ENCODE measurements around the gene IGFL1. TPM values are rescaled to one million over a fixed set of nuclear protein-coding genes. Genes with fewer than 3 reads are reported as not detected.
"Not testable (repeated sequence)": the region's sequence is repeated elsewhere in the genome, so short reads cannot be mapped to it uniquely, and the experiment has no call there.

IGFL1 gene
- not detected for total RNA-seq

DNA sequence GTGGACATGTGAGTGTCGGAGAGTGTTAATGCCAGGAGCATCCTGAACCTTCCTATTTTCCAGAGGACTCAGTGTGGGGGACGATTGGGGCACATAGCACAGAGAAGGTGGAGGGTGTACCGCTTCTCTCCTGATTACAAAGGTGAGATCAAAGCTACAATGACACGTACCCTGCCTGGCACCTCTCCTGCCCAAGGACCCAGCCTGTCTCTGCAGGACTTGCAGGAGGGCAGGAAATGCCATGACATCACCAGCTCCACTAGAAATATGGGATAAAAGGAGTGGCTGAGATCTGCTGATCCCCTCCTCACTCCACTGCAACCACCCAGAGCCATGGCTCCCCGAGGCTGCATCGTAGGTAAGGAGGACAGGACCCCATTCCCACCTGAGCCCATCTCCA, at the start of gene IGFL1:
Gene IGFL1, plus strand, starts transcription at position 301 of the 400 bp plus-strand sequence. Its CDS starts 33 bp downstream, at position 334.
- Histone ChIP-seq H3K4me3 (ENCODE audit: low read length in 3 of 3) (no peak within 1 kb of the TSS), H3K4me1 (ENCODE audit: control insufficient read depth in 3 of 3, insufficient read depth in 3 of 3, low read length in 3 of 3) (peaks cover 0 to 9% (median 4%) of the 10 kb centered on the region in 3 donors), H3K9ac (ENCODE audit: low read depth in 1 of 3, low read length in 3 of 3) (no peak within 1 kb of the TSS), H3K9me3 (ENCODE audit: control insufficient read depth in 3 of 3, low read length in 3 of 3) (no peaks in the 10 kb centered on the region), H3K36me3 (ENCODE audit: control insufficient read depth in 3 of 3, insufficient read depth in 3 of 3, low read length in 3 of 3) (no peaks in the 10 kb centered on the region), H3K27ac (ENCODE audit: low read depth, low read length) (no peak within 1 kb of the TSS), H3K27me3 (ENCODE audit: control insufficient read depth in 3 of 3, insufficient read depth in 3 of 3, low read length in 3 of 3) (peaks cover 43 to 49% (median 44%) of the 10 kb centered on the region in 3 donors)

GRCh38 chr19:46180701-46181387, 48.7 kb upstream of the IGFL1 start:
- Histone ChIP-seq H3K4me3 (ENCODE audit: low read length in 3 of 3) (no peak overlapping the region), H3K27ac (ENCODE audit: low read depth, low read length) (no peak overlapping the region), H3K9me3 (ENCODE audit: control insufficient read depth in 3 of 3, low read length in 3 of 3) (no peaks in the 10 kb centered on the region), H3K9ac (ENCODE audit: low read depth in 1 of 3, low read length in 3 of 3) (no peak overlapping the region), H3K36me3 (ENCODE audit: control insufficient read depth in 3 of 3, insufficient read depth in 3 of 3, low read length in 3 of 3) (no peaks in the 10 kb centered on the region), H3K27me3 (ENCODE audit: control insufficient read depth in 3 of 3, insufficient read depth in 3 of 3, low read length in 3 of 3) (peaks cover 4 to 13% (median 12%) of the 10 kb centered on the region in 3 donors), H3K4me1 (ENCODE audit: control insufficient read depth in 3 of 3, insufficient read depth in 3 of 3, low read length in 3 of 3) (no peaks in the 10 kb centered on the region)

DNA sequence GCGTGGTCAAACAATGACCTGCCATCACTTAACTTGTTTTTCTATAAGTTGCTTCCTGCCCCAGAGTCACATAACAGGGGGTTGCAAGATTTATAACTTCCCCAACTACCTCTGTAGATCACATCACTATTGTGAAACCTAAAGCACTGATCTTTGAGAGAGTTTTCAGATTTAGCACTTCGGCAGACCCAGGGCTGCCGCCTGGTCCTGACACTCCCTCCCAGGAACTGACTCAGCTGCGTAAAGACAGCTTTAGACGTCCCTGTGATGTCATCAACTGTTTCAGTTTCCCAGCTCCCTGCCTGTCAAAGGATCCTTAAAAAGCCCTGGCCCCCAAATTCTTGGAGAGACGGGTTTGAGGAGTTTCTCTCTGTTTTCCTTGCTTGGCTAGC, 48.2 kb upstream of the IGFL1 start:
- no peaks in the 10 kb centered on the region for H3K36me3 ChIP-seq (ENCODE audit: control insufficient read depth in 3 of 3, insufficient read depth in 3 of 3, low read length in 3 of 3)
- no peak overlapping the region for H3K9ac ChIP-seq (ENCODE audit: low read depth in 1 of 3, low read length in 3 of 3)
- H3K4me1 ChIP-seq (ENCODE audit: control insufficient read depth in 3 of 3, insufficient read depth in 3 of 3, low read length in 3 of 3), result no peaks in the 10 kb centered on the region
- no peak overlapping the region for H3K27ac ChIP-seq (ENCODE audit: low read depth, low read length)
- H3K4me3 ChIP-seq (ENCODE audit: low read length in 3 of 3), result no peak overlapping the region
- peaks cover 4 to 13% (median 12%) of the 10 kb centered on the region in 3 donors for H3K27me3 ChIP-seq (ENCODE audit: control insufficient read depth in 3 of 3, insufficient read depth in 3 of 3, low read length in 3 of 3)
- H3K9me3 ChIP-seq (ENCODE audit: control insufficient read depth in 3 of 3, low read length in 3 of 3), result no peaks in the 10 kb centered on the region

GRCh38 chr19:46182476-46182875, 47.1 kb upstream of the IGFL1 start:
- Histone ChIP-seq H3K27ac (ENCODE audit: low read depth, low read length) (no peak overlapping the region), H3K27me3 (ENCODE audit: control insufficient read depth in 3 of 3, insufficient read depth in 3 of 3, low read length in 3 of 3) (peaks cover 3 to 8% (median 8%) of the 10 kb centered on the region in 3 donors), H3K9me3 (ENCODE audit: control insufficient read depth in 3 of 3, low read length in 3 of 3) (no peaks in the 10 kb centered on the region), H3K4me1 (ENCODE audit: control insufficient read depth in 3 of 3, insufficient read depth in 3 of 3, low read length in 3 of 3) (no peaks in the 10 kb centered on the region), H3K36me3 (ENCODE audit: control insufficient read depth in 3 of 3, insufficient read depth in 3 of 3, low read length in 3 of 3) (no peaks in the 10 kb centered on the region), H3K4me3 (ENCODE audit: low read length in 3 of 3) (no peak overlapping the region), H3K9ac (ENCODE audit: low read depth in 1 of 3, low read length in 3 of 3) (no peak overlapping the region)

DNA sequence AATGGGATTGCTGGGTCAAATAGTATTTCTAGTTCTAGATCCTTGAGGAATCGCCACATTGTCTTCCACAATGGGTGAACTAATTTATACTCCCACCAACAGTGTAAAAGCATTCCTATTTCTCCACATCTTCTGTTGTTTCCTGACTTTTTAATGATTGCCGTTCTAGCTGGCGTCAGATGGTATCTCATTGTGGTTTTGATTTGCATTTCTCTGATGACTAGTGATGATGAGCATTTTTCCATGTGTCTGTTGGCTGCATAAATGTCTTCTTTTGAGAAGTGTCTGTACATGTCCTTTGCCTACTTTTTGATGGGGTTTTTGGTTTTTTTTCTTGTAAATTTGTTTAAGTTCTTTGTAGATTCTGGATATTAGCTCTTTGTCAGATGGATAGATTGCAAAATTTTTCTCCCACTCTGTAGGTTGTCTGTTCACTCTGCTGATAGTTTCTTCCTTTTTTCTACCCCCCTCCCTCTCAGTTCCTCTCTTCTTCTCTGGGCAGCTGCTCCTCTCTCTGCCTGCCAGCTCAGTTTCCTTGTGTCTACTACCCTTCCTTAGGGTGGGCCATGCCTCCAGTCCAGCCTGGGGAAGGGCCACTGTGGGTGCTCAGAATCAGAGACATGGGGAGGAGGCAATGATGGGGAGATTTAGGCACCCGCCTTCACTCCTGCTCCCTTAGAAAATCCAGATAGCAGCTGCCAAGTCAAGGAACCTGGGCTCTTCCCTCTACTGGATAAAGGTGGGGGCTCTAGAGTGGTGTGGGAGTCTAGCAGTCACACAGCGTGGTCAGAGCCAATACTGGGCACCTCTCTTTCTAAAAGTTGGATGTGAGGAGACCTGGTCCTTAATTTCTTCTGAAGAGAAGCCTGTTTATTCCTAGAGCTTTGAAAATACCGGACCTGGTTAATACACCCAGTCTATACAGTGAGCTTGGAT, 44.5 kb upstream of the IGFL1 start:
- H3K9ac ChIP-seq (ENCODE audit: low read depth in 1 of 3, low read length in 3 of 3); H3K4me1 ChIP-seq (ENCODE audit: control insufficient read depth in 3 of 3, insufficient read depth in 3 of 3, low read length in 3 of 3); H3K4me3 ChIP-seq (ENCODE audit: low read length in 3 of 3); H3K9me3 ChIP-seq (ENCODE audit: control insufficient read depth in 3 of 3, low read length in 3 of 3); H3K27ac ChIP-seq (ENCODE audit: low read depth, low read length); H3K36me3 ChIP-seq (ENCODE audit: control insufficient read depth in 3 of 3, insufficient read depth in 3 of 3, low read length in 3 of 3): not testable (repeated sequence)
- H3K27me3 ChIP-seq (ENCODE audit: control insufficient read depth in 3 of 3, insufficient read depth in 3 of 3, low read length in 3 of 3), result peaks cover 12 to 19% (median 13%) of the 10 kb centered on the region in 3 donors

GRCh38 chr19:46186101-46186716, 43.3 kb upstream of the IGFL1 start:
- H3K4me1 ChIP-seq (ENCODE audit: control insufficient read depth in 3 of 3, insufficient read depth in 3 of 3, low read length in 3 of 3), result no peaks in the 10 kb centered on the region
- H3K9me3 ChIP-seq (ENCODE audit: control insufficient read depth in 3 of 3, low read length in 3 of 3), result no peaks in the 10 kb centered on the region
- no peak overlapping the region for H3K9ac ChIP-seq (ENCODE audit: low read depth in 1 of 3, low read length in 3 of 3)
- H3K4me3 ChIP-seq (ENCODE audit: low read length in 3 of 3), result no peak overlapping the region
- no peak overlapping the region for H3K27ac ChIP-seq (ENCODE audit: low read depth, low read length)
- H3K27me3 ChIP-seq (ENCODE audit: control insufficient read depth in 3 of 3, insufficient read depth in 3 of 3, low read length in 3 of 3), result peaks cover 12 to 28% (median 13%) of the 10 kb centered on the region in 3 donors
- H3K36me3 ChIP-seq (ENCODE audit: control insufficient read depth in 3 of 3, insufficient read depth in 3 of 3, low read length in 3 of 3), result no peaks in the 10 kb centered on the region

GRCh38 chr19:46186717-46187101, 42.8 kb upstream of the IGFL1 start:
- H3K4me3 ChIP-seq (ENCODE audit: low read length in 3 of 3), result no peak overlapping the region
- no peaks in the 10 kb centered on the region for H3K9me3 ChIP-seq (ENCODE audit: control insufficient read depth in 3 of 3, low read length in 3 of 3)
- H3K27ac ChIP-seq (ENCODE audit: low read depth, low read length), result no peak overlapping the region
- no peaks in the 10 kb centered on the region for H3K36me3 ChIP-seq (ENCODE audit: control insufficient read depth in 3 of 3, insufficient read depth in 3 of 3, low read length in 3 of 3)
- H3K27me3 ChIP-seq (ENCODE audit: control insufficient read depth in 3 of 3, insufficient read depth in 3 of 3, low read length in 3 of 3), result peaks cover 12 to 25% (median 13%) of the 10 kb centered on the region in 3 donors
- H3K4me1 ChIP-seq (ENCODE audit: control insufficient read depth in 3 of 3, insufficient read depth in 3 of 3, low read length in 3 of 3), result no peaks in the 10 kb centered on the region
- H3K9ac ChIP-seq (ENCODE audit: low read depth in 1 of 3, low read length in 3 of 3), result no peak overlapping the region

- no peak overlapping the region for H3K27ac ChIP-seq (ENCODE audit: low read depth, low read length)
- H3K27me3 ChIP-seq (ENCODE audit: control insufficient read depth in 3 of 3, insufficient read depth in 3 of 3, low read length in 3 of 3), result peaks cover 12 to 25% (median 13%) of the 10 kb centered on the region in 3 donors
- no peaks in the 10 kb centered on the region for H3K4me1 ChIP-seq (ENCODE audit: control insufficient read depth in 3 of 3, insufficient read depth in 3 of 3, low read length in 3 of 3)
- H3K36me3 ChIP-seq (ENCODE audit: control insufficient read depth in 3 of 3, insufficient read depth in 3 of 3, low read length in 3 of 3), result no peaks in the 10 kb centered on the region
- H3K9me3 ChIP-seq (ENCODE audit: control insufficient read depth in 3 of 3, low read length in 3 of 3), result no peaks in the 10 kb centered on the region
- H3K9ac ChIP-seq (ENCODE audit: low read depth in 1 of 3, low read length in 3 of 3), result no peak overlapping the region
- no peak overlapping the region for H3K4me3 ChIP-seq (ENCODE audit: low read length in 3 of 3)
Observed at GRCh38 chr19:46189971-46190888, 39.3 kb upstream of the IGFL1 start.

GRCh38 chr19:46191356-46191755, 38.2 kb upstream of the IGFL1 start:
- Histone ChIP-seq H3K27ac (ENCODE audit: low read depth, low read length) (no peak overlapping the region), H3K27me3 (ENCODE audit: control insufficient read depth in 3 of 3, insufficient read depth in 3 of 3, low read length in 3 of 3) (peaks cover 13 to 32% (median 16%) of the 10 kb centered on the region in 3 donors), H3K36me3 (ENCODE audit: control insufficient read depth in 3 of 3, insufficient read depth in 3 of 3, low read length in 3 of 3) (no peaks in the 10 kb centered on the region), H3K4me3 (ENCODE audit: low read length in 3 of 3) (no peak overlapping the region), H3K9ac (ENCODE audit: low read depth in 1 of 3, low read length in 3 of 3) (no peak overlapping the region), H3K4me1 (ENCODE audit: control insufficient read depth in 3 of 3, insufficient read depth in 3 of 3, low read length in 3 of 3) (no peaks in the 10 kb centered on the region), H3K9me3 (ENCODE audit: control insufficient read depth in 3 of 3, low read length in 3 of 3) (no peaks in the 10 kb centered on the region)
